Caco-2 (cell line): ENCODE data around the gene ISG20L2. TPM values are rescaled to one million over a fixed set of nuclear protein-coding genes. Genes with fewer than 3 reads are reported as not detected.

Source experiments
- BruUV-seq: library from RNA; stranded (reverse); fragments of 400-500 nt; replicated peaks from 2 replicates; lab custom pipeline; 2021; lab: Mats Ljungman, UMichigan
- CTCF ChIA-PET: fragments of 300-600 bp; sonication (Branson Sonifier 250); formaldehyde crosslinking; loops from one replicate; lab custom pipeline; 2022; ENCODE audit warnings: antibody characterized with exemption; lab: Charles Lee
- POLR2A ChIA-PET: fragments of 300-600 bp; sonication (Branson Sonifier 250); formaldehyde crosslinking; loops from one replicate; lab custom pipeline; 2022; ENCODE audit warnings: antibody characterized with exemption; lab: Charles Lee
- DNase-seq, 2 experiments: peaks; one replicate each; pipeline versions ENCODE4 v3.0.0 to v3.0.0-alpha.2; 2020 to 2022
- H3K27me3 ChIP-seq: replicated peaks from 2 replicates; pipeline ENCODE4 v1.6.0; 2011; ENCODE audit warnings: low read length; ENCODE audit not compliant: control insufficient read depth, insufficient read depth
- H3K36me3 ChIP-seq: 2 replicates; pipeline ENCODE4 v1.5.1; 2011; ENCODE audit warnings: low read length; ENCODE audit not compliant: control insufficient read depth, insufficient read depth
- H3K4me1 ChIP-seq: fragments of 250-450 bp; sonication (Bioruptor Pico); 2 replicates; pipeline ENCODE4 v1.5.1; 2020; ENCODE audit warnings: mild to moderate bottlenecking
- H3K4me3 ChIP-seq: 2 replicates; pipeline ENCODE4 v1.5.1; 2011; ENCODE audit warnings: low read depth, mild to moderate bottlenecking, control low read depth, low read length
- H3K9me3 ChIP-seq: fragments of 250-450 bp; sonication (Bioruptor Pico); 2 replicates; pipeline ENCODE4 v1.5.1; 2020; ENCODE audit warnings: mild to moderate bottlenecking, moderate library complexity
- H3K27ac Mint-ChIP-seq: one replicate; pipeline ENCODE4 v1.8.0; 2022; ENCODE audit warnings: mixed read lengths; ENCODE audit not compliant: unreplicated experiment
- H3K27me3 Mint-ChIP-seq: one replicate; pipeline ENCODE4 v1.8.0; 2022; ENCODE audit warnings: mixed read lengths; ENCODE audit not compliant: insufficient read depth, unreplicated experiment
- H3K36me3 Mint-ChIP-seq: one replicate; pipeline ENCODE4 v1.8.0; 2022; ENCODE audit warnings: mild to moderate bottlenecking, mixed read lengths; ENCODE audit not compliant: insufficient read depth, unreplicated experiment
- H3K4me1 Mint-ChIP-seq: one replicate; pipeline ENCODE4 v1.8.0; 2022; ENCODE audit warnings: low read depth, mixed read lengths; ENCODE audit not compliant: unreplicated experiment
- H3K4me3 Mint-ChIP-seq: one replicate; pipeline ENCODE4 v1.8.0; 2022; ENCODE audit warnings: mild to moderate bottlenecking, moderate library complexity, mixed read lengths; ENCODE audit not compliant: unreplicated experiment
- H3K9me3 Mint-ChIP-seq: one replicate; pipeline ENCODE4 v1.8.0; 2022; ENCODE audit warnings: mixed read lengths; ENCODE audit not compliant: unreplicated experiment
- intact Hi-C: fragments of 100-400 bp; cut with micrococcal nuclease; formaldehyde crosslinking; loops from one replicate; pipeline ENCODE4 v1.10.0; 2022; ENCODE audit not compliant: unreplicated experiment
- total RNA-seq: library from RNA; stranded (reverse); gene quantifications from 2 replicates; pipeline ENCODE4 v1.2.3, GENCODE V29; 2022
- TF ChIP-seq, protein P1 (sequence below), 2 experiments: fragments of 200-600 bp in 1 of 2; IDR thresholded peaks; 1 replicate in 1 of 2; 2 replicates in 1 of 2; pipeline versions ENCODE4 v1.5.1 to v1.8.0; 2011 to 2022; ENCODE audit warnings: antibody characterized with exemption in 1 of 2, control low read depth in 1 of 2, inconsistent platforms in 1 of 2, low read depth in 1 of 2, low read length in 1 of 2, mild to moderate bottlenecking in 1 of 2, moderate library complexity in 1 of 2; ENCODE audit not compliant: insufficient read depth in 1 of 2, severe bottlenecking in 1 of 2, unreplicated experiment in 1 of 2

The ISG20L2 gene
- total RNA-seq, 1 experiment from 2014 or later = 42.3 TPM

DNA sequence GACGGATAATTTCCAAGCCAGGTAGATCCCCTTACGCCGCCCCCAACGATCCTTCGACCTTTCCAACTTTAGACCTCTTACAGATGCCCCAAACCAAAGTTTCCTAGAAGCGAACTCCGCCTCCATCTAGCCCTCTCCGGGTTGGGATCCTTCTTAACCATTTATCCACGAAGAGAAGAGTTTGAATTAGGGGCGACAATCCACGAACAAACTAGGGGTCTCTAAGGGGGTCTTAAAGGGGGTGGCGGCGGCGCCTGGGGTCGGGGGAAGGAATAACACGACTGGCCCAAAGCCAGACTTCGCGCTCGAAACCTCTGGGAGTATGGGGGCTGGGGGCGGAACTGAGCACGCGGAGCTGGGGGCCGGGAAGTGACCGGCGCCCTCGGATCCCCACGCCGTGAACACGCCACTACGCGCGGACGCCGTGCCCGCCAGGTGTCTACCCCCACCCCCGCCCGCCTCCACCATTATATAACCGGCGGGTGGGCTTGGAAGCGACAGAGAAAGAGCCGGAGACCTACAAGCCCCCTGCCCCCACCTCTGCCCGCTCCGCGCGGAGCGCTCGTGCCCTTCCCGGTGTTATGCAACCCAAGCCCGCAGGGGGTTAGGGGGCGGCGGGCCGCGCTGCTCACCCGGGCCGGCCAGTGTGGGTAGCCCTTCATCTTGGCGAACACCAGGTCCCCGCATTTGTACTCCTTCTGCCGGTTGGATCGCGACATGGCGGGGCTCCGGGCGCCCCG, 22.3 kb upstream of the ISG20L2 start:
- Histone ChIP-seq H3K4me1 (peaks cover 40% of the 10 kb centered on the region), H3K9me3 (no peaks in the 10 kb centered on the region), H3K36me3 (peaks cover 3% of the 10 kb centered on the region), H3K4me3 (peak overlapping the region; percentile 55), H3K27me3 (no peaks in the 10 kb centered on the region)
- Mint-ChIP-seq H3K27ac (peak overlapping the region; percentile 100), H3K9me3 (no peaks in the 10 kb centered on the region), H3K36me3 (peaks cover 34% of the 10 kb centered on the region), H3K27me3 (no peaks in the 10 kb centered on the region), H3K4me1 (peaks cover 25% of the 10 kb centered on the region), H3K4me3 (peak overlapping the region; percentile 79)
- ChIA-PET POLR2A (interaction anchor here (0.6 to 3.3 kb wide), 8 partner anchors 10 to 438 kb away, joined by 3 to 74 read pairs (median 4); partner anchors contain the start of genes ISG20L2, METTL25B, MRPL24 and PRCC), CTCF (interaction anchor here (0.6 to 2.5 kb wide), 7 partner anchors 9 to 63 kb away, joined by 3 to 24 read pairs (median 4); partner anchors contain the start of genes ISG20L2, METTL25B and MRPL24)
- TF ChIP-seq, protein P1, sequence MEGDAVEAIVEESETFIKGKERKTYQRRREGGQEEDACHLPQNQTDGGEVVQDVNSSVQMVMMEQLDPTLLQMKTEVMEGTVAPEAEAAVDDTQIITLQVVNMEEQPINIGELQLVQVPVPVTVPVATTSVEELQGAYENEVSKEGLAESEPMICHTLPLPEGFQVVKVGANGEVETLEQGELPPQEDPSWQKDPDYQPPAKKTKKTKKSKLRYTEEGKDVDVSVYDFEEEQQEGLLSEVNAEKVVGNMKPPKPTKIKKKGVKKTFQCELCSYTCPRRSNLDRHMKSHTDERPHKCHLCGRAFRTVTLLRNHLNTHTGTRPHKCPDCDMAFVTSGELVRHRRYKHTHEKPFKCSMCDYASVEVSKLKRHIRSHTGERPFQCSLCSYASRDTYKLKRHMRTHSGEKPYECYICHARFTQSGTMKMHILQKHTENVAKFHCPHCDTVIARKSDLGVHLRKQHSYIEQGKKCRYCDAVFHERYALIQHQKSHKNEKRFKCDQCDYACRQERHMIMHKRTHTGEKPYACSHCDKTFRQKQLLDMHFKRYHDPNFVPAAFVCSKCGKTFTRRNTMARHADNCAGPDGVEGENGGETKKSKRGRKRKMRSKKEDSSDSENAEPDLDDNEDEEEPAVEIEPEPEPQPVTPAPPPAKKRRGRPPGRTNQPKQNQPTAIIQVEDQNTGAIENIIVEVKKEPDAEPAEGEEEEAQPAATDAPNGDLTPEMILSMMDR (IDR thresholded peaks at IDR 0.05; ENCODE audit: insufficient read depth in 1 of 2, low read depth in 1 of 2, low read length in 1 of 2, severe bottlenecking in 1 of 2, unreplicated experiment in 1 of 2) = no peak
- intact Hi-C loops = loop anchor here (1.0 kb wide), 2 partner anchors 16 to 23 kb away; partner anchors contain the start of genes ISG20L2, METTL25B and PRCC
- no TSS peak for BruUV-seq
- DNase-seq = peak in 1 of 2 experiments; percentile 77

DNA sequence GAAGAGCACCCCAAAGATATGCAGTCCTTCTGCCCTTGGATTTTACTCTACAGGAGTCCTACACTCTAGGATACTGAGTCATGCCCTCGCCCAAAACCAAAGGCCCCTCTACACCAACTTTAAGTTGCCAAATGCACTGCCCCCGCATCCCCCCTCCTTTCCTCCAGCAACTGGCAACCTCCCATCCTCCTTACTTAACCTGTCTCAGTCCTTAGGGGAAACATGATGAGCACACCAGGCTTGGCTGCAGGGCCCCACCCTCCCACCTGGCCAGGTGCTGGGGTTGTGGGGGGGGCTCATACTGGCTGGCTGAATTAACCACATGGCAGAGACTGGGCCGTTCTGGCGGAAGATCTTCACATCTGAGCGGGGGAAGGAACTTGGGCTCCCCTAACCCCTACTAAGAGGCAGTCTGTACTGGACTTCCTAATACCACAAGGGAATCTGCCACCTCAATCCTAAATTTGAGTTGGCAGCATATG, 21.7 kb upstream of the ISG20L2 start:
- no peaks in the 10 kb centered on the region for H3K27me3 ChIP-seq
- BruUV-seq = no TSS peak
- H3K4me3 ChIP-seq = peak overlapping the region; percentile 55
- no peaks in the 10 kb centered on the region for H3K27me3 Mint-ChIP-seq
- ChIA-PET POLR2A (interaction anchor here (0.5 to 3.3 kb wide), 4 partner anchors 9 to 23 kb away, joined by 6 to 74 read pairs (median 20); partner anchors contain the start of genes ISG20L2, METTL25B and MRPL24), CTCF (interaction anchor here (0.7 to 1.3 kb wide), 2 partner anchors 22 to 24 kb away, joined by 4 read pairs; partner anchors contain the start of genes ISG20L2 and METTL25B)
- peaks cover 44% of the 10 kb centered on the region for H3K4me1 ChIP-seq
- H3K27ac Mint-ChIP-seq = peak overlapping the region; percentile 100
- peaks cover 40% of the 10 kb centered on the region for H3K36me3 Mint-ChIP-seq
- H3K9me3 ChIP-seq = no peaks in the 10 kb centered on the region
- intact Hi-C loops = no loop called here
- H3K9me3 Mint-ChIP-seq = no peaks in the 10 kb centered on the region
- H3K36me3 ChIP-seq = peaks cover 7% of the 10 kb centered on the region
- peak in 1 of 2 experiments; percentile 46 for DNase-seq
- H3K4me1 Mint-ChIP-seq = peaks cover 29% of the 10 kb centered on the region
- peak overlapping the region; percentile 79 for H3K4me3 Mint-ChIP-seq
- TF ChIP-seq, protein P1 (IDR thresholded peaks at IDR 0.05; ENCODE audit: insufficient read depth in 1 of 2, low read depth in 1 of 2, low read length in 1 of 2, severe bottlenecking in 1 of 2, unreplicated experiment in 1 of 2) = no peak

DNA sequence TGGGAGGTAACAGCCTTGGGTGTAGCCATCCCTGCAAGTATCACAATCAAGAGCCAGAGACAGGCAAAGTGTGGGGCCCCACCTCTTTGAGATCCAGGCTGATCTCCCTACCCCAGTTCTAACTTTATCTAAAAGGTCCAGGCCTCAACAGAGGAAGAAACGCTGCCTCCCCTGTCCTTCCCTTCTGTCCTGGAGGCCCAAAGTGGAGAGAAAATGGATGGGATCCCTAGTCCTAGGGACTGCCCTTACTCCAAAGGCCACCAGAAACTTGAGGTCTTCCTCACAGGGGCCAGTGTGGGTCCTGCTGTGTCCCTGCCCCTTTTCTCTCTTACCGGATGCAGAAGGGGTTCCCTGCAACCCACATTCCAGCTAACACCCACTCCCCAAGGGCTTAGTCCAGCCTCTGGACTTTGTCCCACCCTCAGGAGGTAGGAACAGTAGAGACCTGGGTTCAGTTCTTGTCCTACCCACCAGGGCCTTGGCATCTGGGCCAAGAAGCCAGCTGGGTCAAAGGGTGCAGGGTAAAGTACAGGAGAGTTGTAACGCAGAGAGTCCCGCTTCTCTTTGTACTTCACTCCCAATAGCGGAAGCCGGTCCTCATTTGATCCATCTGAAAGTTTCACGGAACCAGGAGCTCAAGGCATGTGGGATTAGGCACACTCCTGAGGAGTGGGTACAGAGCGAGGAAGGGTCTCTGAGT, 21.0 kb upstream of the ISG20L2 start:
- Mint-ChIP-seq H3K27me3 (no peaks in the 10 kb centered on the region), H3K4me3 (peak overlapping the region; percentile 79), H3K36me3 (peaks cover 47% of the 10 kb centered on the region), H3K9me3 (no peaks in the 10 kb centered on the region), H3K27ac (peak overlapping the region; percentile 100), H3K4me1 (peaks cover 29% of the 10 kb centered on the region)
- no TSS peak for BruUV-seq
- TF ChIP-seq, protein P1 (IDR thresholded peaks at IDR 0.05; ENCODE audit: insufficient read depth in 1 of 2, low read depth in 1 of 2, low read length in 1 of 2, severe bottlenecking in 1 of 2, unreplicated experiment in 1 of 2) = no peak
- H3K4me3 ChIP-seq = peak overlapping the region; percentile 55
- no peaks in the 10 kb centered on the region for H3K9me3 ChIP-seq
- H3K27me3 ChIP-seq = no peaks in the 10 kb centered on the region
- DNase-seq = no peak
- ChIA-PET CTCF (interaction anchor here (0.7 kb wide), 1 partner anchor 24 kb away, joined by 4 read pairs; no protein-coding TSS in a partner anchor), POLR2A (interaction anchor here (0.5 to 1.0 kb wide), 2 partner anchors 9 to 14 kb away, joined by 6 to 7 read pairs; partner anchors contain the start of gene MRPL24)
- H3K4me1 ChIP-seq = peaks cover 44% of the 10 kb centered on the region
- peaks cover 10% of the 10 kb centered on the region for H3K36me3 ChIP-seq
- intact Hi-C loops = no loop called here
